ENCODE measurements around the gene FNIP1.

- TF ChIP-seq POLR2A (IDR thresholded peaks at IDR 0.05): no peak
- TF ChIP-seq CTCF (IDR thresholded peaks at IDR 0.05): no peak
Observed at GRCh38 chr5:131640043-131640856, 156.6 kb downstream of the FNIP1 start.
